Vagina (tissue), 2 donors: ENCODE data around the gene CACTIN. TPM values are rescaled to one million over a fixed set of nuclear protein-coding genes. Genes with fewer than 3 reads are reported as not detected.

Experiments
- DNase-seq, 2 donors: peaks; one replicate each; pipeline ENCODE4 v3.0.0-alpha.2; 2017; ENCODE audit errors: extremely low spot score in 2 of 2
- H3K27ac ChIP-seq: fragments of 200-600 bp; sonication (generic); one replicate; pipeline ENCODE4 v1.5.1; 2019
- H3K27me3 ChIP-seq: fragments of 200-600 bp; sonication (generic); one replicate; pipeline ENCODE4 v1.5.1; 2019
- H3K36me3 ChIP-seq, 2 donors: fragments of 200-600 bp; sonication (generic); one replicate each; pipeline ENCODE4 v1.5.1; 2017 to 2019
- H3K4me1 ChIP-seq: fragments of 200-600 bp; sonication (generic); one replicate; pipeline ENCODE4 v1.5.1; 2019
- H3K4me3 ChIP-seq, 2 donors: fragments of 200-600 bp; sonication (generic); 1 replicate in 1 of 2; 2 replicates in 1 of 2; pipeline ENCODE4 v1.5.1; 2016 to 2019
- H3K9me3 ChIP-seq: fragments of 200-600 bp; sonication (generic); one replicate; pipeline ENCODE4 v1.5.1; 2019
- CTCF ChIP-seq, 3 experiments: fragments of 450-650 bp in 2 of 3; fragments of 200-600 bp in 1 of 3; sonication (generic) in 1 of 3; IDR thresholded peaks; one replicate each; pipeline ENCODE4 v1.5.1; 2017 to 2019; ENCODE audit warnings: antibody characterized with exemption in 3 of 3, mild to moderate bottlenecking in 2 of 3, moderate library complexity in 2 of 3
- POLR2A ChIP-seq, 2 donors: fragments of 450-650 bp; IDR thresholded peaks; one replicate each; pipeline ENCODE4 v1.6.1; 2017; ENCODE audit warnings: antibody characterized with exemption in 2 of 2, mild to moderate bottlenecking in 2 of 2, moderate library complexity in 2 of 2
- POLR2AphosphoS5 ChIP-seq, 2 donors: sonication (generic); formaldehyde crosslinking; IDR thresholded peaks; one replicate each; pipeline ENCODE4 v1.9.0; 2017; ENCODE audit warnings: antibody characterized with exemption in 2 of 2, mild to moderate bottlenecking in 2 of 2, low read depth in 1 of 2; ENCODE audit not compliant: insufficient read depth in 1 of 2
- intact Hi-C: fragments of 100-400 bp; cut with DNase I; formaldehyde crosslinking; loops from one replicate; pipeline ENCODE4 v1.15.1; 2023
- total RNA-seq: library from RNA; depleted of rRNA; stranded (reverse); fragments of >200 nt; gene quantifications from one replicate; pipeline ENCODE4 v1.2.3, GENCODE V29; 2016

Gene CACTIN
- total RNA-seq = 36.3 TPM

- Histone ChIP-seq H3K4me3 (peak within 1 kb of the TSS; percentile 85 to 100), H3K36me3 (peaks cover 0 to 15% of the 10 kb centered on the region in 2 donors), H3K9me3 (no peaks in the 10 kb centered on the region), H3K27me3 (no peaks in the 10 kb centered on the region), H3K27ac (peak within 1 kb of the TSS; percentile 96), H3K4me1 (peaks cover 24% of the 10 kb centered on the region)
- intact Hi-C loops = no loop called here
- peak; percentile 98 to 99 for DNase-seq
- TF ChIP-seq POLR2A (IDR thresholded peaks at IDR 0.05) = peak in 1 of 2 donors; percentile 45
- TF ChIP-seq CTCF (IDR thresholded peaks at IDR 0.05) = peak in 1 of 3 experiments; percentile 17
- TF ChIP-seq POLR2AphosphoS5 (IDR thresholded peaks at IDR 0.05; ENCODE audit: insufficient read depth in 1 of 2, low read depth in 1 of 2) = peak; percentile 93 to 96
Measured at GRCh38 chr19:3626473-3627350, at the start of gene CACTIN. Gene CACTIN (minus strand): TSS chr19:3626790. CDS start chr19:3626762, 28 bp downstream.

GRCh38 chr19:3674784-3675543 is 48.4 kb upstream of the CACTIN start:
- DNase-seq = no peak
- Histone ChIP-seq H3K4me3 (no peak overlapping the region), H3K27ac (peak overlapping the region; percentile 1), H3K4me1 (peaks cover 21% of the 10 kb centered on the region), H3K27me3 (no peaks in the 10 kb centered on the region), H3K36me3 (no peaks in the 10 kb centered on the region), H3K9me3 (no peaks in the 10 kb centered on the region)
- intact Hi-C loops = no loop called here
- no peak for TF ChIP-seq POLR2A (IDR thresholded peaks at IDR 0.05)
- no peak for TF ChIP-seq POLR2AphosphoS5 (IDR thresholded peaks at IDR 0.05; ENCODE audit: insufficient read depth in 1 of 2, low read depth in 1 of 2)
- TF ChIP-seq CTCF (IDR thresholded peaks at IDR 0.05) = no peak

GRCh38 chr19:3673506-3674439 is 47.2 kb upstream of the CACTIN start:
- Histone ChIP-seq H3K27me3 (no peaks in the 10 kb centered on the region), H3K4me3 (no peak overlapping the region), H3K36me3 (no peaks in the 10 kb centered on the region), H3K4me1 (peaks cover 32% of the 10 kb centered on the region), H3K27ac (no peak overlapping the region), H3K9me3 (no peaks in the 10 kb centered on the region)
- DNase-seq = no peak
- intact Hi-C loops = no loop called here
- no peak for TF ChIP-seq POLR2A (IDR thresholded peaks at IDR 0.05)
- TF ChIP-seq POLR2AphosphoS5 (IDR thresholded peaks at IDR 0.05; ENCODE audit: insufficient read depth in 1 of 2, low read depth in 1 of 2) = no peak
- TF ChIP-seq CTCF (IDR thresholded peaks at IDR 0.05) = no peak

GRCh38 chr19:3672993-3673392 is 46.4 kb upstream of the CACTIN start:
- H3K36me3 ChIP-seq = no peaks in the 10 kb centered on the region
- H3K9me3 ChIP-seq = no peaks in the 10 kb centered on the region
- peaks cover 40% of the 10 kb centered on the region for H3K4me1 ChIP-seq
- intact Hi-C loops = no loop called here
- no peaks in the 10 kb centered on the region for H3K27me3 ChIP-seq
- no peak for DNase-seq
- TF ChIP-seq CTCF (IDR thresholded peaks at IDR 0.05) (no peak), POLR2AphosphoS5 (IDR thresholded peaks at IDR 0.05; ENCODE audit: insufficient read depth in 1 of 2, low read depth in 1 of 2) (no peak), POLR2A (IDR thresholded peaks at IDR 0.05) (no peak)
- H3K4me3 ChIP-seq = no peak overlapping the region
- H3K27ac ChIP-seq = peak overlapping the region; percentile 99
